Measurements from ENCODE around the gene RGS7. TPM values are rescaled to one million over a fixed set of nuclear protein-coding genes. Genes with fewer than 3 reads are reported as not detected.
"Not testable (repeated sequence)": the region's sequence is repeated elsewhere in the genome, so short reads cannot be mapped to it uniquely, and the experiment has no call there.

Gene RGS7
- total RNA-seq, 1 donor from 2014 or later: not detected

DNA sequence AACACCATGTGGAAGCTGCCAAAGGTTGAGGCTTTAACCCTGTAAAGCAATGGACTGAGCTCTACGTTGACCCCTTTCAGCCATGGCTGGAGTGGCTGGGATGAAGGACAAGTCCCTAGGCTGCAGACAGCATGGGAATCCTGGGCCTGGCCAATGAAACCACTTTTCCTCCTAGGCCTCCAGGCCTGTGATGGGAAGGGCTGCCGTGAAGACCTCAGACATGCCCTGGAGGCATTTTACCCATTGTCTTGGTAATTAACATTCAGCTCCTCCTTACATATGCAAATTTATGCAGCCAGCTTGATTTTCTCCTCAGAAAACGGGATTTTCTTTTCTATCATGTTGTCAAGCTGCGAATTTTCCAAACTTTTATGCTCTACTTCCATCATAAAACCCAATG is 214.5 kb downstream of the RGS7 start:
- DNase-seq (ENCODE audit: low read depth): no peak
- FAIRE-seq: no peak
- Histone ChIP-seq H3K27me3 (ENCODE audit: control insufficient read depth, insufficient read depth, low read length) (no peaks in the 10 kb centered on the region), H3K36me3 (ENCODE audit: control insufficient read depth, insufficient read depth, low read length) (no peaks in the 10 kb centered on the region), H3K4me3 (ENCODE audit: low read depth, low read length) (no peak overlapping the region)
- TF ChIP-seq, protein P1, sequence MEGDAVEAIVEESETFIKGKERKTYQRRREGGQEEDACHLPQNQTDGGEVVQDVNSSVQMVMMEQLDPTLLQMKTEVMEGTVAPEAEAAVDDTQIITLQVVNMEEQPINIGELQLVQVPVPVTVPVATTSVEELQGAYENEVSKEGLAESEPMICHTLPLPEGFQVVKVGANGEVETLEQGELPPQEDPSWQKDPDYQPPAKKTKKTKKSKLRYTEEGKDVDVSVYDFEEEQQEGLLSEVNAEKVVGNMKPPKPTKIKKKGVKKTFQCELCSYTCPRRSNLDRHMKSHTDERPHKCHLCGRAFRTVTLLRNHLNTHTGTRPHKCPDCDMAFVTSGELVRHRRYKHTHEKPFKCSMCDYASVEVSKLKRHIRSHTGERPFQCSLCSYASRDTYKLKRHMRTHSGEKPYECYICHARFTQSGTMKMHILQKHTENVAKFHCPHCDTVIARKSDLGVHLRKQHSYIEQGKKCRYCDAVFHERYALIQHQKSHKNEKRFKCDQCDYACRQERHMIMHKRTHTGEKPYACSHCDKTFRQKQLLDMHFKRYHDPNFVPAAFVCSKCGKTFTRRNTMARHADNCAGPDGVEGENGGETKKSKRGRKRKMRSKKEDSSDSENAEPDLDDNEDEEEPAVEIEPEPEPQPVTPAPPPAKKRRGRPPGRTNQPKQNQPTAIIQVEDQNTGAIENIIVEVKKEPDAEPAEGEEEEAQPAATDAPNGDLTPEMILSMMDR (IDR thresholded peaks at IDR 0.05; ENCODE audit: insufficient read depth, low read length, severe bottlenecking): no peak

DNA sequence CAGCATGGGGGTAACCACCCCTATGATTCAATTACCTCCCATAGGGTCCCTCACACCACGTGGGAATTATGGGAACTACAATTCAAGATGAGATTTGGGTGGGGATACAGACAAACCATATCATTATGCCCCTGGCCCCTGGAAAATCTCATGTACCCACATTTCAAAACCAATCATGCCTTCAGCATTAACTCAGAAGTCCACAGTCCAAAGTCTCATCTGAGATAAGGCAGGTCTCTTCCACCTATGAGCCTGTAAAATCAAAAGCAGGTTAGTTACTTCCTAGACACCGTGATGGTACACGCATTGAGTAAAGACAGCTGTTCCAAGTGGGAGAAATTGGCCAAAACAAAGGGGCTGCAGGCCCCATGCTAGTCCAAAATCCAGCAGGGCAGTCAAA is 215.4 kb downstream of the RGS7 start:
- FAIRE-seq; H3K27me3 ChIP-seq (ENCODE audit: control insufficient read depth, insufficient read depth, low read length); H3K4me3 ChIP-seq (ENCODE audit: low read depth, low read length); DNase-seq (ENCODE audit: low read depth); H3K36me3 ChIP-seq (ENCODE audit: control insufficient read depth, insufficient read depth, low read length): not testable (repeated sequence)

DNA sequence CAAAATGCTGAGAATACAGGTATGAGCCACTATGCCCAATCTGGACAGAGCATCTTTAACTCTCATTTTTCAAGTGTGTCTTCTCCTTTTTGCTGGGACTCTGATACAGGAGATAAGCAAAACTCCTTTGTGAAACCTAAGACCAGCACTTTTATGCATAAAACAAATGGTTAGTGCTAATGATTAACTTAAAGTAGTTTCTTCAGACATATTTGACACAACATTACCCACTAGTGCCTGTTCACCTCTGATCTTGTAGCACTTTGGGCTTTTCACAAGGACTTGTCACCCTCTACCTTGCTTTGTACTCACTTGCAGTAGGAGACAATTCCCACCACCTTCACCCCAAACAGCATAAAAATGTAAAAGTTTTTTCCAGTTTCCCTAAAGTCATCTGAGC is 216.3 kb downstream of the RGS7 start:
- DNase-seq (ENCODE audit: low read depth) (no peak), FAIRE-seq (no peak)
- H3K27me3 ChIP-seq (ENCODE audit: control insufficient read depth, insufficient read depth, low read length): no peaks in the 10 kb centered on the region
- no peaks in the 10 kb centered on the region for H3K36me3 ChIP-seq (ENCODE audit: control insufficient read depth, insufficient read depth, low read length)
- H3K4me3 ChIP-seq (ENCODE audit: low read depth, low read length): no peak overlapping the region
- TF ChIP-seq, protein P1 (IDR thresholded peaks at IDR 0.05; ENCODE audit: insufficient read depth, low read length, severe bottlenecking): no peak

DNA sequence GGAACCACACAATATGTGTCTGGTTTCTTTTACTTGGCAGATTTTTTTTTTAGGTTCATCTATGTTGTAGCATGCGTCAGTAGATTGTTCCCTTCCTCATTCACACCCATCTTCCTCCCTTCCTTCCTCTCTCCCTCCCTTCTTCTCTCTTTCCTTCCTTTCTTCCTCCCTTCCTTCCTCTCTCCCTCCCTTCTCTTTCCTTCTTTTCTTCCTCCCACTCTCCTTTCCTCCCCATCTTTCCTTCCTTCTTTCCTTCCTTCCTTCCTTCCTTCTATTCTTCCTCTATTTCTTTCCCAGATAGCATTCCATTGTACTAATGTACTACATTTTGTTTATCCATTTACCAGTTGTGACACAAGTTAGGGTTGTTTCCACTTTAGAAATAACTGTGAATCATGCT is 218.0 kb downstream of the RGS7 start:
- Histone ChIP-seq H3K27me3 (ENCODE audit: control insufficient read depth, insufficient read depth, low read length) (no peaks in the 10 kb centered on the region), H3K4me3 (ENCODE audit: low read depth, low read length) (no peak overlapping the region), H3K36me3 (ENCODE audit: control insufficient read depth, insufficient read depth, low read length) (no peaks in the 10 kb centered on the region)
- no peak for FAIRE-seq
- no peak for DNase-seq (ENCODE audit: low read depth)
- TF ChIP-seq, protein P1 (IDR thresholded peaks at IDR 0.05; ENCODE audit: insufficient read depth, low read length, severe bottlenecking): no peak

DNA sequence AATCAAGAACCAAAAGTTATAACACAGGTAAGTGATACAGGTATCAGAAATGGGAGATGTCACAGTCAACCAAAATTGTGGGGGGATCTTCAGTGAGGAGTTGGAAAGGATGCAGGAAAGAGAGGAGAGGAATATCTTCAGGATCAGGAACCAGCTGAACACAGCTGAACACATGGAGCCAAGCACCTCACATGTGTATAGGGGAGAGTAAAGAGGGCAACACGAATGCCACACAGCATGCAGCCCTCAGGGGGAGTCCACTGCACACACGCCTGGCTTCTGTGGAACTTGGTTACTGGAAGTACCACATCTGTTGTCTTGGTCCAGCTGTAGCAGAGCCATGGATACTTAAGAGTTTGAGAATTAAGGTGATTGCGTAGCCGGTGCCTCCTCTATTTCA is 218.8 kb downstream of the RGS7 start:
- FAIRE-seq: no peak
- no peaks in the 10 kb centered on the region for H3K27me3 ChIP-seq (ENCODE audit: control insufficient read depth, insufficient read depth, low read length)
- TF ChIP-seq, protein P1 (IDR thresholded peaks at IDR 0.05; ENCODE audit: insufficient read depth, low read length, severe bottlenecking): no peak
- H3K36me3 ChIP-seq (ENCODE audit: control insufficient read depth, insufficient read depth, low read length): no peaks in the 10 kb centered on the region
- H3K4me3 ChIP-seq (ENCODE audit: low read depth, low read length): no peak overlapping the region
- DNase-seq (ENCODE audit: low read depth): no peak

DNA sequence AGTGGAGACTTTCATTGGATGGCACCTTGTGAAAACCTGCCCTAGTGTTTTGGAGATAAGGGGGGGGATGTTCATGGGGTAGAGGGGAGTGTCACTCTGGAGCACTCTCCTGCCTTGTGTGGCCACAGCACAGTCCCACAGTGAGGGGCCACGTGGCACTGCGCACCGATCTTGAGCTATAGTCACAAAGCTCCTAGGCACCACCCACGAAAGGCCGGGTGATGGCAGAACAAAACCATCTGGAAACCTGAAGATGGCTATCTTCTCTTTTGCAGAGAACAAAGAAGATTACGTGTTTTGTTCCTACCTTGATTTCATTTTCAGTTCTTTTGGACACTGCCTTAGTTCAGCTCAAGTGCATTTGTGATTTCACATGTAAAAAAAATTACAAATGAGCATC is 220.6 kb downstream of the RGS7 start:
- TF ChIP-seq, protein P1 (IDR thresholded peaks at IDR 0.05; ENCODE audit: insufficient read depth, low read length, severe bottlenecking): no peak
- H3K27me3 ChIP-seq (ENCODE audit: control insufficient read depth, insufficient read depth, low read length): no peaks in the 10 kb centered on the region

More for the DNA sequence above, 220.6 kb downstream of the RGS7 start:
- FAIRE-seq (no peak), DNase-seq (ENCODE audit: low read depth) (no peak)
- H3K4me3 ChIP-seq (ENCODE audit: low read depth, low read length): no peak overlapping the region
- no peaks in the 10 kb centered on the region for H3K36me3 ChIP-seq (ENCODE audit: control insufficient read depth, insufficient read depth, low read length)
